ENCODE results near the gene KCTD17. TPM values are rescaled to one million over a fixed set of nuclear protein-coding genes. Genes with fewer than 3 reads are reported as not detected.

KCTD17 gene
- total RNA-seq, 1 donor from 2014 or later = 39.6 TPM

DNA sequence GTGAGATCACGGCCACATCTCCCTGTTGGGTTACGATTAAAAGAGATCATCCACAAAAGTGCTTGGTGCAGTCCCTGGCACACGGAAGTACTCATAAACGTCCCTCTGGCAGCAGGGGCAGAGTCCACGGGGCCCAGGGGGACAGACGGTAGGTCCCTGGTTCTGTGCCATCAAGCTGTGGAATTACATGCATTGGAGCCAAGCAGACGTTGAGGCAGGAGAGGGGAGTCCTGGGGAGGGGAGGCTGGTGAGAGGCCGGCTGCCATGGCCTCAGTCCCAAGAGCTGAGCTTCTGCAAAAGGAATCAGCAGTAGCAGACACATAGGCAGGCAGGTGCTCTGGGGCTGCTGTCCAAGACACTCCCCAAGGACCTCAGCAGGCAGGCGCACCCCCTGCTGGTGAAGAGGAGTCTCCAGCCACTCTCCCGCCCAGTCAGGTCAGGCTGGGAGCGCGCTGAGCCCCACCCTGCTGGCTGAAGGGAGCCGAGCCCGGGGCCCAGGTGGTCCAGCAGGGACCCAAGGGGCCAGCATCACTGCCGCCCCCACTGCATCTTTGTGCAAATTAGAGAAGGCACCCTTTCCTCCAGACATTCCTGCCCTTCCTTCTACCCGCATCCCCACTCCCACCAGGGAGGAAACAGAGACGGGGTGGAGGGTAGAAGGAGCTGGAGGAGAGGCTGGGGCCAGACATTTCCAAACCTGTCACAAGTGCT, 7.6 kb upstream of the KCTD17 start:
- Mint-ChIP-seq H3K36me3 (ENCODE audit: unreplicated experiment) (no peaks in the 10 kb centered on the region), H3K4me3 (ENCODE audit: unreplicated experiment) (no peak overlapping the region), H3K27ac (ENCODE audit: unreplicated experiment) (no peak overlapping the region), H3K9me3 (ENCODE audit: unreplicated experiment) (no peaks in the 10 kb centered on the region), H3K27me3 (ENCODE audit: unreplicated experiment) (no peaks in the 10 kb centered on the region), H3K4me1 (ENCODE audit: unreplicated experiment) (peaks cover 8% of the 10 kb centered on the region)
- TF ChIP-seq, protein P1, sequence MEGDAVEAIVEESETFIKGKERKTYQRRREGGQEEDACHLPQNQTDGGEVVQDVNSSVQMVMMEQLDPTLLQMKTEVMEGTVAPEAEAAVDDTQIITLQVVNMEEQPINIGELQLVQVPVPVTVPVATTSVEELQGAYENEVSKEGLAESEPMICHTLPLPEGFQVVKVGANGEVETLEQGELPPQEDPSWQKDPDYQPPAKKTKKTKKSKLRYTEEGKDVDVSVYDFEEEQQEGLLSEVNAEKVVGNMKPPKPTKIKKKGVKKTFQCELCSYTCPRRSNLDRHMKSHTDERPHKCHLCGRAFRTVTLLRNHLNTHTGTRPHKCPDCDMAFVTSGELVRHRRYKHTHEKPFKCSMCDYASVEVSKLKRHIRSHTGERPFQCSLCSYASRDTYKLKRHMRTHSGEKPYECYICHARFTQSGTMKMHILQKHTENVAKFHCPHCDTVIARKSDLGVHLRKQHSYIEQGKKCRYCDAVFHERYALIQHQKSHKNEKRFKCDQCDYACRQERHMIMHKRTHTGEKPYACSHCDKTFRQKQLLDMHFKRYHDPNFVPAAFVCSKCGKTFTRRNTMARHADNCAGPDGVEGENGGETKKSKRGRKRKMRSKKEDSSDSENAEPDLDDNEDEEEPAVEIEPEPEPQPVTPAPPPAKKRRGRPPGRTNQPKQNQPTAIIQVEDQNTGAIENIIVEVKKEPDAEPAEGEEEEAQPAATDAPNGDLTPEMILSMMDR (IDR thresholded peaks at IDR 0.05) = no peak
- DNase-seq (ENCODE audit: extremely low spot score, unreplicated experiment) = no peak

DNA sequence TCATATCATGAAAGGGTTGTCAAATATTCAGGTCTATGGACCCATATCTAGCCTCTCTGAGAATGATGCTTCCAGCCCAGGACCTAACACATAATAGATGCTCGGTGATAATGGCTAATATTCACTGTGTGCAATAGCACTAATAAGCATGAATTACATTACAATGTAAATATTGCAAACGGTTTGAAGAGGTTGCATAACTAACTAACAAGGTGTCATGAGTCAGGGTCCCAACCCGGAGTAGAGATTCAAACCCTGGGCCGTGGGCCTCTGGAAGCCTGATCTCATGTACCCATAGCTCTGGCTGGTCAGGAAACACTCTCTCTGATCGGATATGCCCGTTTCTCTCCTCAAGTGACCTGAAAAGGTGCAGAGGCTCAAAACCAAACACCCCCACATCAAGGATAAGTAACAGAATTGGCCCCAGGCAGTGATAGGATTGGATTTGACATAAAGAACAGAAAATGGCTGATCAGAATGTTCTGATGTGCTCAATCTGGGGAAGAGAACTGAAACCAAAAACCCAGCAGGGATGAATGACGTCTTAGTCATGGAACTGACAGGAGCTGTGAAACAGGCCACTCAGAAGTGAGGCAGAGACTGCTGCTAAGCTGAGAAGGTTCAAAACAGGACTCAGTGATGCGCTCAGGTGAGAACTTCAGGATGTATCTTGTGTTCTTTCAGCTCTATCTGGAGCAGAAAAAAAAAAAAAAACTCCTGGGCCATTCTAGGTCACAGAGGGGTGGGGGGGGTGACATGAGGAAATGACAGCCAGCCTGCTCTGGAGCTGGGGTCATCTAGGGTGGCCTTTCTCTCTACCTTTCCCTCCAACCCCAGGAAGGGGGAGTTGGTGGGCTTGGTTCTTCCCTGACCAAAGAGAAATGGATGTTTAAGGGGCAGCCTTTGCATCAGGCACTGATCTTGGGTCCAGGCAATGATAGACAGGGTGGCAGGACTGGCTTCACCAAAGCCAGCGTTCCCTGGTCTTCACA, 6.6 kb upstream of the KCTD17 start:
- no peak for DNase-seq (ENCODE audit: extremely low spot score, unreplicated experiment)
- Mint-ChIP-seq H3K9me3 (ENCODE audit: unreplicated experiment) (no peaks in the 10 kb centered on the region), H3K27ac (ENCODE audit: unreplicated experiment) (no peak overlapping the region), H3K27me3 (ENCODE audit: unreplicated experiment) (no peaks in the 10 kb centered on the region), H3K4me1 (ENCODE audit: unreplicated experiment) (peaks cover 5% of the 10 kb centered on the region), H3K4me3 (ENCODE audit: unreplicated experiment) (no peak overlapping the region), H3K36me3 (ENCODE audit: unreplicated experiment) (no peaks in the 10 kb centered on the region)
- TF ChIP-seq, protein P1 (IDR thresholded peaks at IDR 0.05) = no peak

DNA sequence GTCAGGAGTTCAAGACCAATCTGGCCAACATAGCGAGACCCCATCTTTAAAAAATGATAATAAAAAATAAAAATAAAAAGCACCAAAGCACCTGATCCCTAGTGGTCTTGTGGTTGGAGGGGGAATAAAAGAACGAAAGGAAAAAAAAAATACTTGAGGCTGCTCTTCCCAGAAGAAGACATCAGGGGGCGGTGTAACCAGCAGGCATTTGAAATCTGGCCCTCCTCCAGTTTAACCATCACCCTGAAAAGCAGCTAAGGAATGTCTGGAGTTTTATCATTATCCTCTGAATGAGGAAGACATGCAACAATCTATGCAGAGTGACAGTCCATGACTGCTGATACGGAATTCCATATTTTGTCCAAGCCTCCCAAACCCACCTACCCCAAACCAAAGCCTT, 5.6 kb upstream of the KCTD17 start:
- Mint-ChIP-seq H3K27ac (ENCODE audit: unreplicated experiment) (no peak overlapping the region), H3K36me3 (ENCODE audit: unreplicated experiment) (no peaks in the 10 kb centered on the region), H3K9me3 (ENCODE audit: unreplicated experiment) (no peaks in the 10 kb centered on the region), H3K27me3 (ENCODE audit: unreplicated experiment) (no peaks in the 10 kb centered on the region), H3K4me1 (ENCODE audit: unreplicated experiment) (peaks cover 1% of the 10 kb centered on the region), H3K4me3 (ENCODE audit: unreplicated experiment) (no peak overlapping the region)
- DNase-seq (ENCODE audit: extremely low spot score, unreplicated experiment) = no peak
- TF ChIP-seq, protein P1 (IDR thresholded peaks at IDR 0.05) = peak; percentile 59

DNA sequence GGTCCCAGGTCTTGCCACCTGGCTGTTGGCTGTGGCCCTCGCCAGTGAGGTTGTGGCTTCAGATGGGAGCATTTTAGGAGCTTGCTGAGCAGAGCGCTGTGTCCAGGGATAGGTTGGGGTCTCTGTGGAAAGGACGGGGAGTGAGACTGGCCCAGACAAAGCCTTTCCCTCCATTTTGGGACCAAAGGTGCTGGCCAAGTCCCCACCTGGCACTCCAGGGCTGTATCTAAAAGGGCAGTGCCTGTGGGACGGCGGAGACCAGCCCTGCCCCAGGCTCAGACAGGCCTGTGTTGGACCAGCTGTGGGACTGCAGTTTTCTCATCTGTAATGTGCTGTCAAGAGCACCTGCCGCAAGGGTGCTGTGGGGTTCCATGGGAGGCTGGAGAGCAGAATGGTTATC, 5.0 kb upstream of the KCTD17 start:
- Mint-ChIP-seq H3K9me3 (ENCODE audit: unreplicated experiment) (no peaks in the 10 kb centered on the region), H3K4me3 (ENCODE audit: unreplicated experiment) (no peak overlapping the region), H3K27ac (ENCODE audit: unreplicated experiment) (no peak overlapping the region), H3K4me1 (ENCODE audit: unreplicated experiment) (peaks cover 2% of the 10 kb centered on the region), H3K36me3 (ENCODE audit: unreplicated experiment) (no peaks in the 10 kb centered on the region), H3K27me3 (ENCODE audit: unreplicated experiment) (no peaks in the 10 kb centered on the region)
- DNase-seq (ENCODE audit: extremely low spot score, unreplicated experiment) = no peak
- TF ChIP-seq, protein P1 (IDR thresholded peaks at IDR 0.05) = no peak

DNA sequence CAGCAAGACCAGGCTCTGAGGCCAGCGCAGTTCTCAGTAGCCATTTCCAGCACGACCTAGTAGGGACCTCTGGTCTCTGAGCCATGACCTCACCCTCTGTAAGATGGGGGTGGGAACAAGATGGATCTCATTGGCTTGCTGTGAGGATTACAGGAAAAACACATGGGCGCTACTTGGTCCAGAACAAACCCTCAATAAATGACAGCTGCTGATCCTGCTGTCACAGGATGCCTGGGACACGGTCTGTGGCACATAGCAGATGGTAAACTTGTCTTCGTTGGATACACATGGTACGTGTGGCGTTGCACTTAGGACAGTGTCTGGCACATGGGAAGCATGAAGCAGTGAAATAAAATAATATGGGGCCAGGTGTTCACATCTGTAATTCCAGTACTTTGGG, 4.5 kb upstream of the KCTD17 start:
- DNase-seq (ENCODE audit: extremely low spot score, unreplicated experiment) = no peak
- no peaks in the 10 kb centered on the region for H3K9me3 Mint-ChIP-seq (ENCODE audit: unreplicated experiment)
- no peaks in the 10 kb centered on the region for H3K27me3 Mint-ChIP-seq (ENCODE audit: unreplicated experiment)

More for the DNA sequence above, 4.5 kb upstream of the KCTD17 start:
- peaks cover 2% of the 10 kb centered on the region for H3K4me1 Mint-ChIP-seq (ENCODE audit: unreplicated experiment)
- TF ChIP-seq, protein P1 (IDR thresholded peaks at IDR 0.05) = no peak
- no peak overlapping the region for H3K4me3 Mint-ChIP-seq (ENCODE audit: unreplicated experiment)
- no peak overlapping the region for H3K27ac Mint-ChIP-seq (ENCODE audit: unreplicated experiment)
- H3K36me3 Mint-ChIP-seq (ENCODE audit: unreplicated experiment) = no peaks in the 10 kb centered on the region
